Activated CD8-positive, alpha-beta memory T cell treated with anti-CD3 and anti-CD28 coated beads for 48 hours (primary cell): ENCODE results near the gene FBP1.

Source experiments
- DNase-seq, 3 experiments: peaks; one replicate each; pipeline ENCODE4 v3.0.0-alpha.2; 2020; ENCODE audit warnings: low read depth in 2 of 3, low spot score in 2 of 3

The FBP1 gene

DNA sequence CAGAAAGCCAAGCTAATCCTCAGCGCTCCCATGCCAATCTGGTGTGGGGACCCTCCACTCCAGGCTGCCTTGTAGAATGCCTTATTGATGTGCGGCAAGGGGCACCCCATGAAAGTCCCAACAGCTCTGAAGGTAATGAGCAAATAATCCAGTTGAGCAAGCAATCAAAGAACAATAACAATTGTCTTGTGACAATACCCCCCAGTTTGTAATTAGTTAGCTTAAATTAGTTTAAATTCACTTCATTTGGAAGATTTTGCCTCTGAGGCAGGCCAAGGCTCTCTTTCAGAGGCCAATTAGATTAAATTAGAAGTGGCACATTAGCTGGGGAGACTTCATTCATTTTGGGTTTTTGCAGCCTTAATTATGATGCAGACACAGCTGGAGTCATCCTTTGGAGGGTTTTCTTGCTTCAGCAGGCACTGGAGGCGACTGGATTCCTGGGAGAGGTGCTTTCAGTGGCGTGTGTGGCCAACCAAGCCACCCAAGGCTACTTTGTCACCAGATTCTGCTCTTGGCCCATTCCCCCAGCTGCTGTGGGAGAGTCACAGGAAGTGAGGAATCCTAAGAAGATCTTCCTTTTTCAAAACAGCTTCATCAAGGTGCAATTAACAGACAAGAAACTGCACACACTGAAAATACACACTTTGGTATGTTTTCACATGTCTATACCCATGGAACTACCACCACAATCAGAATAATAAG, 17.9 kb upstream of the FBP1 start:
- DNase-seq: no peak

DNA sequence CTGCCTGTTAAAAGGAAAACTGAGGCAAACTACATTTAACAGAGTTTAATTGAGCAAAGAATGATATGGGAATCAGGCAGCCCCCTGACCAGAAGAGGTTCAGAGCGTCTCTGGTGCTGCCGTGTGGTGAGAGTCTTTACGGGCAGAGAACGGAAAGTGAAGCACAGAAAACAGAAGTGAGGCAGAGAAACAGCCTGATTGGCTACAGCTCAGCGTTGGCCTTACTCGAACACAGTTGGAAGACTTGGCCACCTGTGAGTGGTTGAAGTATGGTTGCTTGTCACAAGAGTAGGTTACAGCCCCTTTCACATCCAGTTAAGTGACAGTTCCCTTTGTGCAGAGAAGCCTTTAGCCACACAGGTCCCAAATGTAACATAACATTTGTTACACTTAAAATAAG, 16.9 kb upstream of the FBP1 start:
- no peak for DNase-seq

GRCh38 chr9:94655739-94656138, 16.4 kb upstream of the FBP1 start:
- DNase-seq: no peak

GRCh38 chr9:94654165-94654894, 15.0 kb upstream of the FBP1 start:
- DNase-seq: no peak

- no peak for DNase-seq
Observed at GRCh38 chr9:94650949-94651348, 11.6 kb upstream of the FBP1 start.

- no peak for DNase-seq
Observed at GRCh38 chr9:94649100-94649819, 9.9 kb upstream of the FBP1 start.

DNA sequence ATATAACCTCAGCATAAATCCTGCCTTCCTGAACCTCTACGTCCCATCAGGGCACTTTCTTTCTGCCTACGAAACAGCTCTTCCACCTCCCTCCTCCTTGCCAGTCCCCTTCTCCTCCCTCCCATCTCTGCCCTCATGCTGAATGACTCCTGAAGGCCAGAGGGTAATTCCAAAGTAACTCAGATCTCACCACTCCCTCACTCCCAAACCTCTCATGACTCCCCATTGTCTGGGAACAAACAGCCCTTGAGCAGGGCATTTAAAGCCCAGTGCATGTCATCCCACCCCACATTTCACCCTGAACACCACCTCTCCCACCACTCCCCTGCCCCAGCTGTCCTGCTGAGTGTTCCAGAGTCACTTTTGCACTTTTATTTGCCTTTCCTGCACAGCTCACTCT, 8.9 kb upstream of the FBP1 start:
- no peak for DNase-seq

GRCh38 chr9:94645901-94646300, 6.6 kb upstream of the FBP1 start:
- no peak for DNase-seq

DNA sequence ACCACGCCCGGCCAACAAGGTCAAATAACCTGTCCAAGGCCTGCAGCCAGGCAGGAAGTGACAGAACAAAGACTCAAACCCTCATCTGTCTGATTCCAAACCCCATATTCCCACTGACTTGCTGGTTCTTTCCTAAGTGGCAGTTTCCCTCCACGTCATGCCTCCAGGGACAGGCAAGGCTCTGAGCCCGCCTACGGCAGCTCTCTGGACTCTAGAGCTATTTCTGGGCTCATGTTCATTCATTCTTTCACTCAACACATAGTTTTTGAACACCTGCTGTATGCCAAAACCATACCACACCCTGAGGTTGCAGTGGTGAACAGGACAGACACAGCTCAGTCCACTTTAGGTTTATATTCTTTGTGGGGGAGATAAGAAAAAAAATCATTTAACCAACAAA, 5.2 kb upstream of the FBP1 start:
- no peak for DNase-seq

DNA sequence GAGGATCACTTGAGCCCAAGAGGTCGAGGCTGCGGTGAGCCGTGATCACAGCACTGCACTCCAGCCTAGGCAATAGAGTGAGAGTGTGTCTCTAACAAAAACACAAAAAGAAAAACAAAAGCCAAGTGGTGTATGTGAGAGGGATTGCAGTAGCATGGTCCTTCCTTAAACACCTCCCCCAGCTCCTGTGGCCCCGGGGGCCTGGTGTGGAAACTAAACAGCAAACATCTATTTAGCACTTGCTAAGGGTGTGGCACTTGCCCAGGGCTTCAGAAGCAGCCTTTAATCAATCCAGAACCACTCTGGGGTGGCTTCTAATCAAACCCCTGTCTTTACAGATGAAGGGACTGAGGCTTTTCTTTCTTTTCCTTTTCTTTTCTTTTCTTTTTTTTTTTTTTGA, 4.4 kb upstream of the FBP1 start:
- no peak for DNase-seq

DNA sequence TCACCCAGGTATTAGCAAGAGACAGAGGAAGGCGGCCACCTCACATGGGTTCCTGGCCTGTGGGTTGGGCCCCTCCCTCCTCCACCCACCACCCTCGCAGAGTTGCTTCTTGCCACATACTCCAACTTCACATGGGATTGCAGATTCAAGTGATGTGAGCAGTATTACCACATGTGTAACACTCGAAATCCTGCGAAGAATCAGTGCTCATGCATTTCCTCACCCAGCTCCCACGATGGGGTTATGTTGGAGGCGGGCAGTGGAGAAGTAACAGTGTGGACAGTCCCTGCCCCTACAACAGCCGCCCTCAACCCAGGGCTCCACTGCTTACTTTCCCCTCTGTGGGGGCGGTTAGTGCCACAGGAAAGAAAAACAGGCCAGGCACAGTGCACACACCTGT, 3.9 kb upstream of the FBP1 start:
- no peak for DNase-seq

DNA sequence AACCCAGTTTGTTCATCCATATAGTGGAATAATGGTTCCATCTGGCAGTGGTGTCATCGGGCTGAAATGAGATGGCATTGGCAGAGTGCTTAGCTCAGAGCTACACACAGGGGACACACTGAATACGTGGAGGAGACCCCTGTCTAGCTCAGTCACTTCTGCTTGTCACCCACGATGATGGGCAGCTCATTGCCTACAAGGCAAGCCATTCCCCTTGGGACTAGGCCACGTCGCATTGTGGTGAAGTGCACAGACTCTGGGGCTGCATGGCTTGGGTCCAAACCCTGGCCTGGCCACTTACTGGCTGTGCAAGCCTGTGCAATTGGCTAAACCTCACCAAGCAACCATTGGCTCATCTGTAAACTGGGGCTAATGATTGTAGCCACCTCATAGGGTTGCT, 3.2 kb upstream of the FBP1 start:
- DNase-seq: no peak

- DNase-seq: no peak
Observed at GRCh38 chr9:94639999-94640376, 670 bp upstream of the FBP1 start.

GRCh38 chr9:94638335-94639060, 820 bp downstream of the FBP1 start:
- no peak for DNase-seq

DNA sequence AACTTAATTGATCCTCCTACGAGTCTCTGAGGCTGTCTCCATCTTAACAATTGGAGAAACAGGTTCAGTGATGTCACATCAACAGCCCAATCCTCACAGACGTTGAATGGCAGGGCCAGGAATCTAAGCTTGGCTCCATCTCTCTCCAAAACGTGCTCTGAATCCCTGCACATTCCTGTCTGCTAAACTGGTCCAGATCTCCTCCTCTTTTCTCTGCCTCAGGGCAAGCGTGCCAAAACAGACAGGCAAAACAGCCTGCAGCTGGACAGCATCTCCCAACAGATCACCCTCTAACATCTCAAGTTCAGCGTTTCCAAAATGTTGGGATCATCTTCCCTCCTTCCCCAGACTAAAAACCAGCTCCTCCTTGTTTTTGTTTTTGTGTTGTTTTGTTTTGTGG, 6.6 kb downstream of the FBP1 start:
- DNase-seq: no peak

- no peak for DNase-seq
Observed at GRCh38 chr9:94631599-94631998, 7.7 kb downstream of the FBP1 start.

DNA sequence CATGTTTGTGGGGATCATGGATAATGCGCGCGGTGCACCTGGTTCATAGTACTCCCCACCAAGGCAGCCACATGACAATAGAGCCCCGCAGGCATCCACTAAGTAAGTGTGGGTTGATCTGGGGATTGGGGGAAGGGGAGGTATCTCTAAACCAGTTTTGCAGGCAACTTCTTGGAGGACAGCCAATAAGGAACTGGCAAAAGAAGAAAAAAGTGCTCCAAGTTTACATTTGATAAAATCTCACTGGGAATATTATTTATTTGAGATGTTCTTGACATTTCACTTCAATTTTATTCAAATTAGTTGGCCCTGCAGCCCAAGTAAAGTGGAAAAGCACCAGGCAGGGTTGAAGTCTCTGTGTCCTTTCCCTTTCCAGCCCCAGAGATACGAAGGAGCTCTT, 8.5 kb downstream of the FBP1 start:
- DNase-seq: no peak

DNA sequence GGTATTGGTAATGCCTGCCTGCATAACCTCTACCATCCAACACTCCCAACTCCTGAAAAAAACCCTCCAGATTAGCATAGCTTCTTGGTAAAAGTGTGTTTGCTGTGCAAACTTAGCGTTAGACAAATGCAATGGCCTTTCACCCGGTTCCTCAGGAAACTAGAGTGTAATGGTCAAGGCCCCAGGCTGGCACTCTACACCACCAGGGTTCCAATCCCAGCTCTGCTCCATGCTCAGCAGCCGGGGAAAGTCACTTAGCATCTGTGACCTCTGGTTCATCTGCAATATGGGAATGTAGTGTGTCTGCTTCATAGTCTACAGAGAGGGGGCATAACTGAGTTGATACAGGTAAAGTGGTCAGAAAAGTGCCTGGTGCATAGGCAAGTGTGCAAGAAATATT, 9.0 kb downstream of the FBP1 start:
- no peak for DNase-seq

GRCh38 chr9:94627287-94627686, 12.0 kb downstream of the FBP1 start:
- DNase-seq: no peak

GRCh38 chr9:94625835-94626234, 13.5 kb downstream of the FBP1 start:
- no peak for DNase-seq

- DNase-seq: no peak
Observed at GRCh38 chr9:94624629-94625028, 14.7 kb downstream of the FBP1 start.

- no peak for DNase-seq
Observed at GRCh38 chr9:94623253-94623652, 16.1 kb downstream of the FBP1 start.
